ENCODE data around the gene DPP4. TPM values are rescaled to one million over a fixed set of nuclear protein-coding genes. Genes with fewer than 3 reads are reported as not detected.

DPP4 gene
- total and polyA plus RNA-seq, 2 donors (not counting 3 experiments of a cell fraction or from before 2014, with no cell fraction given), result 0.84 to 6.2 TPM

DNA sequence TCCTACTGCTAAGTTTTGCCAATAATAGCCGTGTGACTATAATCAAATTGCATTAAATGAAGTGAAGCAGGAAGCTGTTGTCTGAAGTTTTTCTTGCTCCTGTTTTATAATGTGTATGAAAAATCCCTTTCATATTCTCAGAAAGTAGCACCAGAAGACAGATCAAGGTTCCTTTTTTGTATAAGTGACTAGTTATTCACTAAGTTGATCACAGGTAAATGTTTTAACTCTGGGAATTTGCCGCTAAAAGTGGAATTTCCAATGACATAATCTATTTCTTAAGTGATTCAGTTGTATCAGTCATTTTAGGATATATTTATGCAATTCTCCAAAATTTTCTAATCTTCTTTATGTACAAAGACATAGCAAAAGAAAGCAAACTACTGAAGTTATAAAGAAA is 99.6 kb downstream of the DPP4 start:
- BruUV-seq (replicated peaks), result no TSS peak
- Histone ChIP-seq H2AFZ (ENCODE audit: low read depth, low read length) (no peak overlapping the region), H3K9ac (replicated peaks; ENCODE audit: extremely low read depth, insufficient read depth, low read length) (no peak overlapping the region), H3K79me2 (ENCODE audit: control insufficient read depth, insufficient read depth, low read length) (no peaks in the 10 kb centered on the region), H3K4me3 (replicated peaks in 1 of 3; ENCODE audit: insufficient read depth in 1 of 3, low read depth in 1 of 3, low read length in 3 of 3) (no peak overlapping the region), H3K27me3 (ENCODE audit: control insufficient read depth in 2 of 2, insufficient read depth in 2 of 2, low read length in 2 of 2) (no peaks in the 10 kb centered on the region), H3K4me2 (ENCODE audit: insufficient read depth, low read length) (no peak overlapping the region), H3K27ac (ENCODE audit: insufficient read depth, low read depth, low read length) (no peak overlapping the region), H3K9me1 (replicated peaks; ENCODE audit: control insufficient read depth, extremely low read depth, insufficient read depth, low read length) (no peaks in the 10 kb centered on the region), H3K9me3 (replicated peaks; ENCODE audit: control insufficient read depth, insufficient read depth, low read length) (no peaks in the 10 kb centered on the region), H4K20me1 (replicated peaks; ENCODE audit: control insufficient read depth, extremely low read depth, insufficient read depth, low read length) (no peaks in the 10 kb centered on the region), H3K36me3 (ENCODE audit: control insufficient read depth in 2 of 2, extremely low read depth in 1 of 2, insufficient read depth in 2 of 2, low read length in 2 of 2) (no peaks in the 10 kb centered on the region), H3K4me1 (ENCODE audit: control insufficient read depth, extremely low read depth, insufficient read depth, low read length) (peaks cover 4% of the 10 kb centered on the region)
- dilution Hi-C loops (cut with MboI; ENCODE audit: extremely low pct_ligation_motif_present, low sequenced_read_pairs) (no loop called here), intact Hi-C loops (cut with micrococcal nuclease) (no loop called here)
- no peak for DNase-seq (ENCODE audit: low read depth, low spot score)
- TF ChIP-seq, protein P1, sequence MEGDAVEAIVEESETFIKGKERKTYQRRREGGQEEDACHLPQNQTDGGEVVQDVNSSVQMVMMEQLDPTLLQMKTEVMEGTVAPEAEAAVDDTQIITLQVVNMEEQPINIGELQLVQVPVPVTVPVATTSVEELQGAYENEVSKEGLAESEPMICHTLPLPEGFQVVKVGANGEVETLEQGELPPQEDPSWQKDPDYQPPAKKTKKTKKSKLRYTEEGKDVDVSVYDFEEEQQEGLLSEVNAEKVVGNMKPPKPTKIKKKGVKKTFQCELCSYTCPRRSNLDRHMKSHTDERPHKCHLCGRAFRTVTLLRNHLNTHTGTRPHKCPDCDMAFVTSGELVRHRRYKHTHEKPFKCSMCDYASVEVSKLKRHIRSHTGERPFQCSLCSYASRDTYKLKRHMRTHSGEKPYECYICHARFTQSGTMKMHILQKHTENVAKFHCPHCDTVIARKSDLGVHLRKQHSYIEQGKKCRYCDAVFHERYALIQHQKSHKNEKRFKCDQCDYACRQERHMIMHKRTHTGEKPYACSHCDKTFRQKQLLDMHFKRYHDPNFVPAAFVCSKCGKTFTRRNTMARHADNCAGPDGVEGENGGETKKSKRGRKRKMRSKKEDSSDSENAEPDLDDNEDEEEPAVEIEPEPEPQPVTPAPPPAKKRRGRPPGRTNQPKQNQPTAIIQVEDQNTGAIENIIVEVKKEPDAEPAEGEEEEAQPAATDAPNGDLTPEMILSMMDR (IDR thresholded peaks at IDR 0.05; ENCODE audit: extremely low read depth in 1 of 2, insufficient read depth in 1 of 2, low read depth in 1 of 2, low read length in 2 of 2), result no peak
- no peak for TF ChIP-seq MYC (IDR thresholded peaks at IDR 0.05; ENCODE audit: low read depth, low read length)
- TF ChIP-seq, protein P2, sequence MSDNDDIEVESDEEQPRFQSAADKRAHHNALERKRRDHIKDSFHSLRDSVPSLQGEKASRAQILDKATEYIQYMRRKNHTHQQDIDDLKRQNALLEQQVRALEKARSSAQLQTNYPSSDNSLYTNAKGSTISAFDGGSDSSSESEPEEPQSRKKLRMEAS (IDR thresholded peaks at IDR 0.05; ENCODE audit: insufficient read depth, insufficient read length), result no peak
- POLR2A ChIA-PET, result no interaction called here
- CTCF ChIA-PET, result interaction anchor here (1.3 kb wide), 1 partner anchor 14 kb away, joined by 4 read pairs; no protein-coding TSS in a partner anchor
- no peak for FAIRE-seq

DNA sequence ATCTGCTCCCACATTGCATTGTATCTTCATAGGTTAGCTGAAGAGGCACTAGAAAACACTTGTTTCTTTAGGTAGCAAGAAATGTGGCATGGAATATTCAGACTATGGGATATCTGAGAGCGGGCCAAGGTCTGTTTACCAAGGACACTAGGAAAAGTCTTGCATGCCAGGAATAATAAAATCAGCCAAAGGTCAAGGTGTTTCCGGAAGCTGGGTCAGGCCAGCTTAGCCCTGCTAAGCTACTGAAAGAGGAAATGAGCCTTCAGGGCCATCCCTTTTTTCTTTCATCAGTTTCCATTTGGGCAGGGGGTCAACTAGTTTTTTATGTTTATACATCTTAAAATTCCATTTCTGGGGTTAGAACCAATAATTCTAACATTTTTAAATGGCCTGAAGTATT is 101.1 kb downstream of the DPP4 start:
- H3K4me2 ChIP-seq (ENCODE audit: insufficient read depth, low read length), result peak overlapping the region; percentile 28
- DNase-seq (ENCODE audit: low read depth, low spot score) (peak; percentile 45), FAIRE-seq (no peak)
- H3K79me2 ChIP-seq (ENCODE audit: control insufficient read depth, insufficient read depth, low read length), result no peaks in the 10 kb centered on the region
- H4K20me1 ChIP-seq (replicated peaks; ENCODE audit: control insufficient read depth, extremely low read depth, insufficient read depth, low read length), result no peaks in the 10 kb centered on the region
- peaks cover 4% of the 10 kb centered on the region for H3K4me1 ChIP-seq (ENCODE audit: control insufficient read depth, extremely low read depth, insufficient read depth, low read length)
- H3K9me3 ChIP-seq (replicated peaks; ENCODE audit: control insufficient read depth, insufficient read depth, low read length), result no peaks in the 10 kb centered on the region
- no TSS peak for BruUV-seq (replicated peaks)
- ChIA-PET CTCF (interaction anchor here (0.9 to 1.7 kb wide), 2 partner anchors 35 to 153 kb away, joined by 3 to 4 read pairs; no protein-coding TSS in a partner anchor), POLR2A (no interaction called here)
- no peaks in the 10 kb centered on the region for H3K27me3 ChIP-seq (ENCODE audit: control insufficient read depth in 2 of 2, insufficient read depth in 2 of 2, low read length in 2 of 2)
- TF ChIP-seq EZH2 (IDR thresholded peaks at IDR 0.05; ENCODE audit: borderline replicate concordance, low read depth, low read length, severe bottlenecking), result no peak
- TF ChIP-seq, protein P2 (IDR thresholded peaks at IDR 0.05; ENCODE audit: insufficient read depth, insufficient read length), result no peak
- TF ChIP-seq, protein P1 (IDR thresholded peaks at IDR 0.05; ENCODE audit: extremely low read depth in 1 of 2, insufficient read depth in 1 of 2, low read depth in 1 of 2, low read length in 2 of 2), result no peak
- no peak for TF ChIP-seq JUN (IDR thresholded peaks at IDR 0.05; ENCODE audit: borderline replicate concordance, insufficient read depth, insufficient read length, low read depth)
- no peak for TF ChIP-seq POLR2A (IDR thresholded peaks at IDR 0.05; ENCODE audit: low read depth, low read length)
- no peak for TF ChIP-seq FOS (IDR thresholded peaks at IDR 0.05; ENCODE audit: borderline replicate concordance, insufficient read depth, low read length)
- TF ChIP-seq POLR2AphosphoS5 (IDR thresholded peaks at IDR 0.05; ENCODE audit: insufficient read depth, low read depth, low read length), result no peak
- TF ChIP-seq MYC (IDR thresholded peaks at IDR 0.05; ENCODE audit: low read depth, low read length), result no peak
- intact Hi-C loops (cut with micrococcal nuclease), result no loop called here
- peaks cover 2% of the 10 kb centered on the region for H3K9me1 ChIP-seq (replicated peaks; ENCODE audit: control insufficient read depth, extremely low read depth, insufficient read depth, low read length)
- no peak overlapping the region for H3K4me3 ChIP-seq (replicated peaks in 1 of 3; ENCODE audit: insufficient read depth in 1 of 3, low read depth in 1 of 3, low read length in 3 of 3)
- dilution Hi-C loops (cut with MboI; ENCODE audit: extremely low pct_ligation_motif_present, low sequenced_read_pairs), result no loop called here
- no peak overlapping the region for H3K9ac ChIP-seq (replicated peaks; ENCODE audit: extremely low read depth, insufficient read depth, low read length)
- H3K27ac ChIP-seq (ENCODE audit: insufficient read depth, low read depth, low read length), result no peak overlapping the region
- H3K36me3 ChIP-seq (ENCODE audit: control insufficient read depth in 2 of 2, extremely low read depth in 1 of 2, insufficient read depth in 2 of 2, low read length in 2 of 2), result no peaks in the 10 kb centered on the region
- H2AFZ ChIP-seq (ENCODE audit: low read depth, low read length), result no peak overlapping the region
